Transverse colon (tissue), 4 donors: Measurements from ENCODE around the gene RNF11. TPM values are rescaled to one million over a fixed set of nuclear protein-coding genes. Genes with fewer than 3 reads are reported as not detected.

Experiments
- DNase-seq: peaks from one replicate; pipeline ENCODE4 v3.0.0-alpha.2; 2019
- H3K27ac ChIP-seq, 4 donors: fragments of 200-600 bp; sonication (generic); 2 replicates each; pipeline ENCODE4 v1.5.1; 2016 to 2018; ENCODE audit warnings: inconsistent platforms in 4 of 4
- H3K27me3 ChIP-seq: fragments of 200-600 bp; sonication (generic); 2 replicates; pipeline ENCODE4 v1.5.1; 2017; ENCODE audit warnings: inconsistent platforms
- H3K36me3 ChIP-seq, 4 donors: fragments of 200-600 bp; sonication (generic); 2 replicates each; pipeline ENCODE4 v1.5.1; 2017 to 2019; ENCODE audit warnings: inconsistent platforms in 4 of 4
- H3K4me1 ChIP-seq, 4 donors: fragments of 200-600 bp; sonication (generic); 2 replicates each; pipeline ENCODE4 v1.5.1; 2017 to 2020; ENCODE audit warnings: inconsistent platforms in 4 of 4
- H3K4me3 ChIP-seq, 4 donors: fragments of 200-600 bp; sonication (generic); 1 replicate in 1 of 4; 2 replicates in 3 of 4; pipeline versions ENCODE4 v1.5.1 to v1.6.1; 2017 to 2019; ENCODE audit warnings: inconsistent platforms in 4 of 4
- H3K9me3 ChIP-seq, 2 donors: fragments of 200-600 bp; sonication (generic); 2 replicates each; pipeline ENCODE4 v1.5.1; 2017 to 2019; ENCODE audit warnings: inconsistent platforms in 2 of 2
- EP300 ChIP-seq: sonication (generic); formaldehyde crosslinking; IDR thresholded peaks from one replicate; pipeline ENCODE4 v1.6.1; 2017; ENCODE audit warnings: antibody characterized with exemption, low read depth
- POLR2A ChIP-seq: fragments of 450-650 bp; IDR thresholded peaks from one replicate; pipeline ENCODE4 v1.6.1; 2016; ENCODE audit warnings: antibody characterized with exemption, mild to moderate bottlenecking, moderate library complexity
- POLR2AphosphoS5 ChIP-seq, 3 donors: sonication (generic); formaldehyde crosslinking; IDR thresholded peaks; one replicate each; pipeline ENCODE4 v1.6.1; 2016; ENCODE audit warnings: antibody characterized with exemption in 3 of 3
- WGBS, 2 donors: methylation state at CpG; one replicate each; pipeline ENCODE4 v1.1.5; 2018; ENCODE audit warnings: low coverage in 1 of 2; 5-methylcytosine and 5-hydroxymethylcytosine counted together
- in situ Hi-C, 4 donors: fragments of 200-750 bp; cut with MboI; loops; one replicate each; pipeline versions ENCODE4 v1.15.0 to v1.15.1; 2017; ENCODE audit warnings: low sequenced_read_pairs in 3 of 4, low pct_ligation_motif_present in 1 of 4, low pct_unique_long_range_greater_than_20kb in 1 of 4
- intact Hi-C: fragments of 100-400 bp; cut with DNase I; formaldehyde crosslinking; loops from one replicate; pipeline ENCODE4 v1.15.1; 2023; ENCODE audit warnings: low total_unique reads
- total RNA-seq, 4 donors: library from RNA; depleted of rRNA; stranded (reverse); fragments of >200 nt; gene quantifications; one replicate each; pipeline ENCODE4 v1.1.0, GENCODE V29; 2016
- TF ChIP-seq, protein P1 (sequence below), 5 experiments: fragments of 200-600 bp in 3 of 5; fragments of 450-650 bp in 2 of 5; sonication (generic) in 3 of 5; IDR thresholded peaks; 1 replicate in 2 of 5; 2 replicates in 3 of 5; pipeline ENCODE4 v1.5.1; 2016 to 2017; ENCODE audit warnings: antibody characterized with exemption in 5 of 5, inconsistent platforms in 3 of 5, mild to moderate bottlenecking in 2 of 5, moderate library complexity in 1 of 5

Gene RNF11
- total RNA-seq, 4 donors from 2014 or later, result 34.8 to 72.5 (median 52.8) TPM

DNA sequence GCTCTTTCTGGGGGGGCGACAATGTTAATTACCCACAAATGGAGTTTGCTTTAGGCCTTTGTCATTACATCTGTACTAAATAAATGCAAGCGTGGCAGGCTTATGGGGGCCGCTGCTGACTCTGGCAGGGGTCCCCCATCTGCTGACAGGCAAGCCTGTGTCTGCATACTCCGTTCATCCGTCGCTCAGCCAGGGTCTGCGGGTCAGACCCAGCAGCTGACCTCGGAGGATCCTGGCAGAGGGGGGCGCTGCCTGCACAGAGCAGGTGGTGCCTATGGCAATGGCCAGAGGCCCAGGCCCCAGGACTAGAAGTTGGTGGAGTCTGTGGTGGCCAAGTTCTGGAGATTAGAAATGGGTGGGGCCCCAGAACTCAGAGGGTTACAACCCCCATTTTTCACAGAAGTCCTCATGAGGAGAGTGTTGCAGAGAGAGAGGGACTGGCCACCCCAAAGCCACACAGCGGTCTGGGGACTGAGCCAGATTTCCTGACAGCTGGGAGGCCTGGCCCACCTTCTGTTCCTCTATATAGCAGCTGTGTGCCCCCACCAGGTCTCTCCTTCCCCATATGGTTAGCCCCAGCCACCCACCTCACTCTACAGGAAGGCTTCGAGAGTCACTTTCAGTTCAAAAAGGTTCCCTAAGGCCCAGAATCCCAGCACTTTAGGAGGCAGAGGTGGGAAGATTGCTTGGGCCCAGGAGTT is 63.3 kb downstream of the RNF11 start:
- H3K4me3 ChIP-seq, result no peak overlapping the region
- TF ChIP-seq, protein P1, sequence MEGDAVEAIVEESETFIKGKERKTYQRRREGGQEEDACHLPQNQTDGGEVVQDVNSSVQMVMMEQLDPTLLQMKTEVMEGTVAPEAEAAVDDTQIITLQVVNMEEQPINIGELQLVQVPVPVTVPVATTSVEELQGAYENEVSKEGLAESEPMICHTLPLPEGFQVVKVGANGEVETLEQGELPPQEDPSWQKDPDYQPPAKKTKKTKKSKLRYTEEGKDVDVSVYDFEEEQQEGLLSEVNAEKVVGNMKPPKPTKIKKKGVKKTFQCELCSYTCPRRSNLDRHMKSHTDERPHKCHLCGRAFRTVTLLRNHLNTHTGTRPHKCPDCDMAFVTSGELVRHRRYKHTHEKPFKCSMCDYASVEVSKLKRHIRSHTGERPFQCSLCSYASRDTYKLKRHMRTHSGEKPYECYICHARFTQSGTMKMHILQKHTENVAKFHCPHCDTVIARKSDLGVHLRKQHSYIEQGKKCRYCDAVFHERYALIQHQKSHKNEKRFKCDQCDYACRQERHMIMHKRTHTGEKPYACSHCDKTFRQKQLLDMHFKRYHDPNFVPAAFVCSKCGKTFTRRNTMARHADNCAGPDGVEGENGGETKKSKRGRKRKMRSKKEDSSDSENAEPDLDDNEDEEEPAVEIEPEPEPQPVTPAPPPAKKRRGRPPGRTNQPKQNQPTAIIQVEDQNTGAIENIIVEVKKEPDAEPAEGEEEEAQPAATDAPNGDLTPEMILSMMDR (IDR thresholded peaks at IDR 0.05), result no peak
- TF ChIP-seq POLR2A (no peak), EP300 (no peak), POLR2AphosphoS5 (IDR thresholded peaks at IDR 0.05) (no peak)
- H3K36me3 ChIP-seq, result no peaks in the 10 kb centered on the region
- DNase-seq, result no peak
- no peaks in the 10 kb centered on the region for H3K27me3 ChIP-seq
- 76 to 94% methylated on average over 2 to 11 of the region's 11 CpGs for WGBS, 2 donors
- no peaks in the 10 kb centered on the region for H3K9me3 ChIP-seq
- H3K27ac ChIP-seq, result no peak overlapping the region
- intact Hi-C loops, result loop anchor here (10.0 kb wide), 1 partner anchor 105 kb away; no protein-coding TSS in a partner anchor
- peaks cover 10 to 13% (median 11%) of the 10 kb centered on the region in 4 donors for H3K4me1 ChIP-seq
- in situ Hi-C loops, result loop anchor here in 1 of 4 donors (10.0 kb wide), 1 partner anchor 105 kb away; no protein-coding TSS in a partner anchor

DNA sequence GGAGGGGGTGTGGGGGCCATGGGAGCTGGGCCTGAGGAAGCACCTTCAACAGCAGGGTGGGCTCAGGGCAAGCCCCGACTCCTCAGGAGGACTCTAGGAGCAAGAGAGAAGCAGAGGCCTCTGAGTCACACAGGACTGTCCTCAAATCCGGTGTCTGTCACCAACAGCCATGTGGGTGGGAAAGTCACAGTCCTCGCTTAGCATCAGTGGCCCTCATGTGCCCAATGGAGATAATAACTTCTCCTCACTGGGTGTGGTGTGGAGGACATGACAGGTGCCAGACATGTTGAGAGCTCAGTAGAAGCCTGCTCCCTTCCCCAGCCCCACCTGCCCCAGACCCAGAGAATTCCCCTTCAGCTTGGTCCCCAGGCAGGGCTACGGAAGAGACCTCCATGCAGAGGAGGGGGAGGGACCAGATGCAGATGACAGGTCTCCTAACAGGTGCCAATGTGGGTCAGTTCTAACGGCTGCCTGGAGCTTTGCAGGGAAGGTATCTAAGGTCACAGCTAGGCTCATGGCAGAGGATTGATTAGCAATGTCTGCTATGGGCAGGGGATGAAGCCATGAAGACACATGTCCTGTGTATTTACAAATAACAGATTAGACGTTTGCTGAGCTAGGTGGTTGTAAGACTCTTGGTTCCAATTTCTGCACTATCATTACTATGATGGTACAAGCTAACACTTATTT is 64.1 kb downstream of the RNF11 start:
- no peaks in the 10 kb centered on the region for H3K9me3 ChIP-seq
- H3K4me3 ChIP-seq, result no peak overlapping the region
- no peak for DNase-seq
- TF ChIP-seq POLR2AphosphoS5 (IDR thresholded peaks at IDR 0.05), result no peak
- peaks cover 15 to 17% (median 15%) of the 10 kb centered on the region in 4 donors for H3K4me1 ChIP-seq
- no peak overlapping the region for H3K27ac ChIP-seq
- no peaks in the 10 kb centered on the region for H3K27me3 ChIP-seq
- intact Hi-C loops (loop anchor here (10.0 kb wide), 1 partner anchor 105 kb away; no protein-coding TSS in a partner anchor), in situ Hi-C loops (loop anchor here in 1 of 4 donors (10.0 kb wide), 1 partner anchor 105 kb away; no protein-coding TSS in a partner anchor)
- no peaks in the 10 kb centered on the region for H3K36me3 ChIP-seq
- 77 to 100% methylated on average over 1 to 6 of the region's 6 CpGs for WGBS, 2 donors

DNA sequence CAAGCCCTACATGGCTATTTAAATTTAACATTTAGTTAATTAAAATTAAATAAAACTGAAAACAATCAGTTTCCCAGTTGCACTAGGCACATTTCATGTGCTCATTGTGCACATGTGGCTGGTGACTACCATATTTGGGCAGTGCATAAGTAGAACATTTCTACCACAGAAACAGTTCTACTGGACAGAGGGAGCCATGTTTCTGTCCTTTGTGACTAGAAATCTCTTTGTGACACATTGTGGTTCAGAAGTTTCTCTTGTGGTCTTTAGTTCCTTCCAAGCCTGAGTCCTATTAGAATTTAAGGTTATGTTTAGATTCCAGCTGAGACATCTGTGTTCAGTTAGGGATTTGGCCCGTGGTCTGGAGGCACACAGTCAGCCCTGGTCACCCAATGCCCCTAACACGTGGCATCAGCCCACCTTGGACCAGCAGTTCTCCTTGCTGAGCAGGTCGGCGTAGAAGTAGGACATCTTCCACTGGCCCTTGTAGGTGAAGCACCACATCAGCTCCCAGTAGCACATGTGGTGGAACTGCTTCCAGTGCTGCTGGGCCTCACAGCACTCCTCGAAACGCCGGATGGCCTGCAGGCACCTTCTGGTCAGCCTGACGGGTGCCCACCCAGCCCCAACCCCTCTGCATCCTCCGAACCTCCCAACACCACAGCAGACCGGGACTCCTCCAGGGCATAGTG is 65.2 kb downstream of the RNF11 start:
- Histone ChIP-seq H3K27ac (no peak overlapping the region), H3K4me3 (no peak overlapping the region), H3K36me3 (no peaks in the 10 kb centered on the region), H3K27me3 (no peaks in the 10 kb centered on the region), H3K4me1 (peaks cover 22 to 25% (median 23%) of the 10 kb centered on the region in 4 donors), H3K9me3 (no peaks in the 10 kb centered on the region)
- intact Hi-C loops, result no loop called here
- TF ChIP-seq POLR2AphosphoS5 (IDR thresholded peaks at IDR 0.05) (no peak), POLR2A (no peak), EP300 (no peak)
- TF ChIP-seq, protein P1 (IDR thresholded peaks at IDR 0.05), result no peak
- DNase-seq, result no peak
- WGBS, 2 donors, result 80% methylated on average over 7 of the region's 10 CpGs; no CpG with 5 or more reads in 1 of the 2 donors
- in situ Hi-C loops, result no loop called here

DNA sequence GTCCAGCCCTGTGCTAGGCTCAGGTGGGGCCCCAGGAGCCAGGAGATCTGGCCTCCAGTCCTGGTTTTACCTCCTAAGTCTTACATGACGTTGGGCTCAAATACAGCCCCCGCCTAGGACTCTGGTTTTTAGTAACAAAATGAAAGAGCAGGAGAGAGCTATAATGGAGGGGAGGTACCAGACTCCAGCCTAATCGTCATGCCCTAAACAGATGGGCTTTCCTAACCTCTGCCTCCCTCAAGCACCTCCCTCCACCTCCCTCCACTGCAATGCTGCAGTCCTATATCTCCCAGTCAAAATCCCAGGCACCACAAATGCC is 65.7 kb downstream of the RNF11 start:
- intact Hi-C loops (no loop called here), in situ Hi-C loops (no loop called here)
- TF ChIP-seq, protein P1 (IDR thresholded peaks at IDR 0.05), result no peak
- TF ChIP-seq EP300, result no peak
- TF ChIP-seq POLR2AphosphoS5 (IDR thresholded peaks at IDR 0.05), result no peak
- no peak for TF ChIP-seq POLR2A
- no peaks in the 10 kb centered on the region for H3K9me3 ChIP-seq
- H3K27ac ChIP-seq, result no peak overlapping the region
- H3K36me3 ChIP-seq, result no peaks in the 10 kb centered on the region
- peaks cover 18 to 21% (median 18%) of the 10 kb centered on the region in 4 donors for H3K4me1 ChIP-seq
- DNase-seq, result no peak
- 72 to 80% methylated on average over 2 to 3 of the region's 3 CpGs for WGBS, 2 donors
- H3K4me3 ChIP-seq, result no peak overlapping the region
- H3K27me3 ChIP-seq, result no peaks in the 10 kb centered on the region
